Fibroblast of lung (primary cell): Measurements from ENCODE around the gene PRSS22. TPM values are rescaled to one million over a fixed set of nuclear protein-coding genes. Genes with fewer than 3 reads are reported as not detected.

ENCODE experiments used
- DNase-seq, 2 donors: peaks; one replicate each; pipeline versions ENCODE4 v3.0.0 to v3.0.0-alpha.2; 2010; ENCODE audit warnings: low read depth in 2 of 2
- H2AFZ ChIP-seq: 2 replicates; pipeline ENCODE4 v1.5.1; 2012; ENCODE audit warnings: low read length, control low read depth, inconsistent platforms
- H3K27ac ChIP-seq: 2 replicates; pipeline ENCODE4 v1.5.1; 2011; ENCODE audit warnings: low read length, control low read depth; ENCODE audit not compliant: insufficient read depth
- H3K27me3 ChIP-seq: 2 replicates; pipeline ENCODE4 v1.5.1; 2011; ENCODE audit warnings: mild to moderate bottlenecking, low read length; ENCODE audit not compliant: control insufficient read depth, insufficient read depth
- H3K36me3 ChIP-seq: 2 replicates; pipeline ENCODE4 v1.5.1; 2011; ENCODE audit warnings: low read length; ENCODE audit not compliant: control insufficient read depth, insufficient read depth
- H3K4me1 ChIP-seq: 2 replicates; pipeline ENCODE4 v1.5.1; 2011; ENCODE audit warnings: low read length; ENCODE audit not compliant: control insufficient read depth, insufficient read depth; ENCODE audit errors: extremely low read depth
- H3K4me2 ChIP-seq: 2 replicates; pipeline ENCODE4 v1.5.1; 2011; ENCODE audit warnings: low read length, control low read depth; ENCODE audit not compliant: insufficient read depth; ENCODE audit errors: extremely low read depth
- H3K4me3 ChIP-seq, 4 experiments: fragments of 200-600 bp in 1 of 4; sonication (generic) in 1 of 4; replicated peaks in 1 of 4; 2 replicates each; pipeline ENCODE4 v1.5.1; 2011 to 2016; ENCODE audit warnings: low read length in 4 of 4, low read depth in 3 of 4, mild to moderate bottlenecking in 3 of 4, control low read depth in 2 of 4, inconsistent platforms in 1 of 4, mixed read lengths in 1 of 4; ENCODE audit not compliant: insufficient read depth in 1 of 4; ENCODE audit errors: control extremely low read depth in 1 of 4
- H3K79me2 ChIP-seq: 2 replicates; pipeline ENCODE4 v1.5.1; 2012; ENCODE audit warnings: mild to moderate bottlenecking, low read length, inconsistent platforms; ENCODE audit not compliant: control insufficient read depth, insufficient read depth
- H3K9ac ChIP-seq: 2 replicates; pipeline ENCODE4 v1.5.1; 2011; ENCODE audit warnings: mild to moderate bottlenecking, low read length, control low read depth; ENCODE audit not compliant: insufficient read depth
- H3K9me3 ChIP-seq: 2 replicates; pipeline ENCODE4 v1.5.1; 2012; ENCODE audit warnings: low read depth, low read length; ENCODE audit not compliant: control insufficient read depth, insufficient read depth
- H4K20me1 ChIP-seq: 2 replicates; pipeline ENCODE4 v1.5.1; 2011; ENCODE audit warnings: low read length; ENCODE audit not compliant: control insufficient read depth, insufficient read depth; ENCODE audit errors: extremely low read depth
- CTCF ChIP-seq, 2 donors: IDR thresholded peaks in 1 of 2; conservative IDR thresholded peaks in 1 of 2; 1 replicate in 1 of 2; 2 replicates in 1 of 2; pipeline ENCODE4 v1.5.1; 2011 to 2012; ENCODE audit warnings: low read length in 2 of 2, control low read depth in 1 of 2, inconsistent platforms in 1 of 2, low read depth in 1 of 2, mild to moderate bottlenecking in 1 of 2
- EZH2 ChIP-seq: IDR thresholded peaks from 2 replicates; pipeline ENCODE4 v1.5.1; 2012; ENCODE audit warnings: low read length, control low read depth, mild to moderate bottlenecking; ENCODE audit errors: missing control alignments
- polyA plus RNA-seq, 2 donors: library from polyadenylated mRNA; depleted of rRNA in 1 of 2; stranded (reverse) in 1 of 2; unstranded in 1 of 2; fragments of >200 nt; gene quantifications; 2 replicates each; pipeline ENCODE4 v1.2.1, GENCODE V29; 2011 to 2012; ENCODE audit warnings: missing spikeins in 1 of 2
- total RNA-seq: library from RNA; depleted of rRNA; stranded (reverse); fragments of >200 nt; gene quantifications from 2 replicates; pipeline ENCODE4 v1.2.1, GENCODE V29; 2014

The PRSS22 gene
- total and polyA plus RNA-seq, 2 donors (not counting 1 experiment from before 2014, with no cell fraction given): 0.17 TPM; not detected in 1

DNA sequence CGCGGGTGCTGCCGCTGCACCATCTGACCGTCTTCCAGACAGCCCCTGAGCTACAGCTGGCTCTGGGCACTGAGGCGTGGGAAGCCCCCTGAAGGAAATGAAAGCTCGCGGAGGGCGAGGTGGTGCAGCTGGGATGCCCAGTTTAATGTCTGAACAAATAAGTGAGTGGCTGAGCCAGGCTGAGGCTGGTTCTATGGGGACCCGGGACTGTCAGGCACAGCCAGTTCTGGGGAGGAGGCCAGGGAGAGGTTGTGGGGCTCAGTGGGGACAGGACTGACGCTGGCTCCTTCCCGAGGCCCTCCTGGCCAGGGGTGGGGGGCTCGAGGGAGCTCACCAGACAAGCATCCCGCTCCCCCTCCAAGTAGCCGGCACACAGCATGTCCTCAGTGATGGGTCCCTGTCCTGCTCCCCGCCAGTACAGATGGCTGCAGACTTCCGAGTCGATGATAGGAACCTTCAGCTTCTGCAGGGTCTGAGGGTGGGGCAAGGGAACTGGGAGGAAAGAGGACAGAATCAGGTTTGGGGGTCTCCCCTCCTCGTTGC is 4.4 kb downstream of the PRSS22 start:
- Histone ChIP-seq H3K27ac (no peak overlapping the region), H3K79me2 (no peaks in the 10 kb centered on the region), H4K20me1 (no peaks in the 10 kb centered on the region), H3K27me3 (peaks cover 5% of the 10 kb centered on the region), H3K9me3 (no peaks in the 10 kb centered on the region), H3K9ac (no peak overlapping the region), H3K4me1 (no peaks in the 10 kb centered on the region), H2AFZ (no peak overlapping the region), H3K36me3 (no peaks in the 10 kb centered on the region), H3K4me3 (no peak overlapping the region), H3K4me2 (no peak overlapping the region)
- no peak for TF ChIP-seq CTCF (conservative IDR thresholded peaks at IDR 0.05 in 1 of 2, IDR thresholded peaks at IDR 0.05 in 1 of 2; ENCODE audit: low read depth in 1 of 2, low read length in 2 of 2)
- no peak for TF ChIP-seq EZH2
- DNase-seq: no peak

DNA sequence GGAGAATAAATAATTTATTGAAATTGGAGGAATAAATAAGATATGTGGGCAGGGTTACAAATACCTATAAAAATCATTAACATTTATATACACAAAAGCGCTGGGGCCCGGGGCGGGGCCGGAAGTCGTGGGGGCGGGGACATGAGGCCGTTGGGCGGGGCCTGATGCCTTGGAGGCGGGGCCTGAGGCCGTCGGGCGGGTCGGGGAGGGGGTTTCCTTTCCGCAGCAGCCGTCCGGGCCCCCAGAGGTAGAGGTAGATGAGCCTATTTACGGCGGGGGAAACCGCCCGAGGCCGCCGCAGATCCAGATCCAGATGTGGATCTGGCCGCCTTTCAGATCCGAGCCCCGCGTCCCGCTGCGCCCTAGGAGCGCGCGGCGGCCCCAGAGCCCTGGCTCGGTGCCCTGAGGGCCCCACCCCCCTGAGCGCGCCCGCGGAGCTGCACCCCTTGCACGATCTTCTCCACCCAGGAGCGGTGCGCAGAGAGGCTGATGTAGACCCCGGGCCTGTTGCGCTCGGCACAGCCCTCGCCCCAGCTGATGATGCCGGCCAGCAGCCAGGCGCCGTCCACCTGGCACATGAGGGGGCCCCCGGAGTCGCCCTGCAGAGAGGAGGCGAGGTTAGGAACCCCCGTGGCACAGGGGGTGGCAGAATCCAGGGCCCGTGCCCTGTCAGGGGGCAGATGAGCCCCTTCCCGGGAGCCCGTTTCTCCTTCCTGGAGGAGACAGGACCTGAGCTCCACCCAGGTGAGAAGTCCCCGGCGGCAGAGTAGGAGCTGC is 5.1 kb downstream of the PRSS22 start:
- H2AFZ ChIP-seq: no peak overlapping the region
- no peaks in the 10 kb centered on the region for H4K20me1 ChIP-seq
- H3K4me3 ChIP-seq: no peak overlapping the region
- TF ChIP-seq EZH2 (no peak), CTCF (conservative IDR thresholded peaks at IDR 0.05 in 1 of 2, IDR thresholded peaks at IDR 0.05 in 1 of 2; ENCODE audit: low read depth in 1 of 2, low read length in 2 of 2) (no peak)
- no peak overlapping the region for H3K9ac ChIP-seq
- H3K27ac ChIP-seq: no peak overlapping the region
- DNase-seq: no peak
- no peaks in the 10 kb centered on the region for H3K4me1 ChIP-seq
- H3K36me3 ChIP-seq: no peaks in the 10 kb centered on the region
- H3K27me3 ChIP-seq: peaks cover 5% of the 10 kb centered on the region
- H3K79me2 ChIP-seq: no peaks in the 10 kb centered on the region
- H3K4me2 ChIP-seq: no peak overlapping the region
- H3K9me3 ChIP-seq: no peaks in the 10 kb centered on the region

DNA sequence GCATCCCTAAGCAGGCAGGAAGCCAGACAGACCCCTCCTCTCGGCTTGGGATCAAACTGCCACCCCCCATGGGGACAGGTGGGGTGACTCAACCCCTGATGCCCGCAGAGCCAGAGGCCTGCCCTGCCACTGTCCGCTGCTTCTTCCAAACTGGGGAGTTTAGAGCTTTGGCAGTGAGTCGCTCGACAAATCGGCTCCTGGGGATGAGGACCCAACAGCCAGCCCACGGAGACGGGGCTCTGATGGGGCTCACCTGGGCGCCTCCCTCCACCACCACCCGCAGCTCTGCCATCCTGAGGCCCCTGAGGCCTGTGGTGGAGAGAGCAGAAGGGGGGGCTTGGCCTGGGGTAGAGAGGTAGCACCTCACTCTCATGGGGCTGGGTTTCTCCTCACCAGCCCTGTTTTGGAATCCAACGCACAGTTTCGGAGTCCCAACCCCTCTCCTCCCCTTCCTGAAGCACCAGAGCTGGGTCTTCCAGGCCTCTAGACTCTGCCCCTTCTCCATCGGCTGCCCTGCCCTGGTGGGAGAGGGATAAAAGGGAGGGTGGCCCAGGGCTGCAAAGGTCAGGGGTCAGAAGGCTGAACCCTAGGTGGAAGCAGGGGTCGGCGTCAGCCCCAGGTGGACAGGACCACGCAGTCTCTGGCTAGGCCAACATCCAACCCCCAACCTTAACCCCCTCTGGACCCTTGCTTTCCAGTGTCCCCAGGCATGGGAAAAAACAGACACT is 5.8 kb downstream of the PRSS22 start:
- H3K36me3 ChIP-seq: no peaks in the 10 kb centered on the region
- H3K4me1 ChIP-seq: no peaks in the 10 kb centered on the region
- TF ChIP-seq EZH2 (no peak), CTCF (conservative IDR thresholded peaks at IDR 0.05 in 1 of 2, IDR thresholded peaks at IDR 0.05 in 1 of 2; ENCODE audit: low read depth in 1 of 2, low read length in 2 of 2) (no peak)
- H3K27me3 ChIP-seq: peaks cover 5% of the 10 kb centered on the region
- H3K4me3 ChIP-seq: no peak overlapping the region
- no peak for DNase-seq
- H2AFZ ChIP-seq: no peak overlapping the region
- no peak overlapping the region for H3K27ac ChIP-seq
- H3K79me2 ChIP-seq: no peaks in the 10 kb centered on the region
- no peak overlapping the region for H3K4me2 ChIP-seq
- H3K9me3 ChIP-seq: no peaks in the 10 kb centered on the region
- H4K20me1 ChIP-seq: no peaks in the 10 kb centered on the region
- no peak overlapping the region for H3K9ac ChIP-seq
